GM19023 (cell line): ENCODE results near the gene TAF10.

Experiments
- ATAC-seq: cut with Tn5 transposase; IDR thresholded peaks from one replicate; pipeline ENCODE4 v1.9.1; 2021; ENCODE audit warnings: mild to moderate bottlenecking, moderate library complexity; ENCODE audit not compliant: unreplicated experiment

Gene TAF10

DNA sequence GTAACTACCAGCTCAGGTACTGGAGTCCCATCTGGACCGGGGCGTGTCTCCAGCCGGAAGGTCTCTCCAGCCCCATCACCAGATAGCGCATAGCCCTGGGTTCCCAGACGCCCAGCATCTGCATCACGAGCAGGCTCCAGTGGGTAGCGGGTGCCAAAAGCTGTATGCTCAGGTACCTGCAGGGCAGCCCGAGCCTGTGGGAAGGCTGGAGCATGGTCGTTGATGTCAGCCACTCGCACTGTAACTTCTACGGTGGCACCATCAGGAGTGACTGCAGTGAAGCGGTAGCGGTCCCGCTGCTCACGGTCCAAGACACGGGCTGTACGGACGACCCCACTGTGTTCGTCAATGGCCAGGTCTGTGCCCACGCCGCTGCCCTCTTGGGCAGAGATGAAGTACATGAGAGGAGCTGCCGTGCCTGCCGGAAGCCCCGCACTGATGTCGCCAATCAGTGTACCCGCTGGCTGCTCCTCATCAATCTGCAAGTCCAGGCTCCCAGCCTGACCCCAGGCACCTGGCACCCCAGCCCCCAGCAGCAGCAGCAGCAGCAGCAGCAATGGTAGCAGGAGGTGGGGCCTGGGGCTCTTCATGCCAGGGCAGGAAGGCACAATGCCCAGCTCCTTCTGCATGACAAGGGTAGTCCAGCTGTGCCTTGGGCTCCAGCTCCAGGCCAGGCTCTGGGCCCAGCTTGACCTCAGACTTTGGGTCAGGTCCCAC lies 29.1 kb upstream of the TAF10 start:
- ATAC-seq, result no peak

DNA sequence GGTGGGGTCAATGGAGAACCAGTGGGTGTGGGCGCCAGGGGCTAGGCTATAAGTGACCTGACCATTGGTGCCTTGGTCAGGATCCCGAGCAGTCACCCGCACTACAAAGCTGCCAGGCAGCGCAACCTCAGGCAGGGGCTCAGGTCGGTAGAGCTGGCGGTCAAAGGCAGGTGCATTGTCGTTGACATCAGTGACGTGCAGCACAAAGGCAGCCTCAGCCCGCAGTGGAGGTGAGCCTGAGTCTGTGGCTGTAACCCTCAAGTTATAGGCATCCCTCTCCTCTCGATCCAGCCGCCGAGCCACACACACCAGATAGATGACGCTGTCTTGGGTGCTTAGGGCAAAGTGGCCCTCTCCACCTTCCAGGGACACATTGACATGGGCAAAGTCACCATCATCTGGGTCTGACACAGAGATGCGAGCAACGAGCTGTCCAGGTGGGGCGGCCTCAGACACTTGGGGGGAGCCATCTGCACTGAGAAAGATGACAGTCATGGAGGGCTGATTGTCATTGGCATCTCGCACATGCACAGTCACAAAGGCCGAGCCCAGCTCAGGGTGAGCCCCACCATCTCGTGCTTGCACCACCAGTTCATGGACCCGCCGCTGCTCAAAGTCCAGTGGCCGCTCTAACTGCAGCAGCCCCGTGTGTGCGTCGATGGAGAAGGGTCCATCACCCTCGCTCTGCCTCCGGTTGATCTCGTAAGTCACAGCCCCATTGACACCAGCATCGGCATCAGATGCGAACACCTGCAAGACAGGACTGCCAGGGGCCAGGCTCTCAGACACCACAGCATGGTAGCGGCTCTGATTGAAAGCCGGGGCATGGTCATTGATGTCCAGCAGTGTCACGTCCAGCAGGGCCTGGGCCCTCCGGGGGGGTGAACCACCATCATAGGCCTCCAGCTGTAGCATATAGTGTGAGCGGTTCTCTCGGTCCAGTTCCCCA lies 28.3 kb upstream of the TAF10 start:
- ATAC-seq, result no peak

DNA sequence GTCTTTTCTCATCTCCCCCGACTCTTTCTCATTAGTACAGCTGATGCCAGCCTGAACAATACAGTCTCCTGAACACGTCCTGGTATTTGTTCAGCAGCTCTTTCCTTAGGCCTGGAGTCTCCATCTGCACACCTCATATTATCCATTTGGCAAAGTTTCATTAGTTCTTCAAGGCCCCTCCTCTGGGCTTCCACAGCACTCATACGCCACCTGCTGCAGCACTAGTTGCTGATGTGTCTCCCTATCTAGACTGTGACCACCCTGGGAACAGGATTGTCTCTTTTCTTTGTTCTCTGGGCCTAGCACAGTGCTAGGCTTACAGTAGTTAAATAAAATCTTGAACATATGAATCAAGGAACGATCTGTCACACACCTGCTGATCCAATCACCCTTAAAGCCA lies 26.4 kb upstream of the TAF10 start:
- ATAC-seq, result no peak

DNA sequence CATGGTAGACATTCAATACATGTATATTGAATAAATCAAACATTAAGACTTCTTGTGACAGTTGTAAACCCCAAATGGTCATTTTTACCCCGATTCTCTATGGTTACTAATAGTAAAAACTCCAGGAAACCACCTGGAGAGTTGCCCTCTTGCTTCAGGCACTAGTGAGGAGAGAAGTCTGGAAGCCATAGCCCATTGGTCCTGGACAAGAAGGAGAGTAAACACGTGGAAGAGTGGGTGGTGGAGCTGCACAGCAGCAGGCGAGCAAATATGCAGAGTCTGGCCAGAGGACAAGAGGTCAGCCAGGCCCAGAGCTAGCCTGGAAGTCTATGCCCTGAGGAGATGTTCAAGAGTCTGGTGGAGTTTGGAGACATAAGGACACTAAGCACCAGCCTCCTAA lies 25.9 kb upstream of the TAF10 start:
- no peak for ATAC-seq

DNA sequence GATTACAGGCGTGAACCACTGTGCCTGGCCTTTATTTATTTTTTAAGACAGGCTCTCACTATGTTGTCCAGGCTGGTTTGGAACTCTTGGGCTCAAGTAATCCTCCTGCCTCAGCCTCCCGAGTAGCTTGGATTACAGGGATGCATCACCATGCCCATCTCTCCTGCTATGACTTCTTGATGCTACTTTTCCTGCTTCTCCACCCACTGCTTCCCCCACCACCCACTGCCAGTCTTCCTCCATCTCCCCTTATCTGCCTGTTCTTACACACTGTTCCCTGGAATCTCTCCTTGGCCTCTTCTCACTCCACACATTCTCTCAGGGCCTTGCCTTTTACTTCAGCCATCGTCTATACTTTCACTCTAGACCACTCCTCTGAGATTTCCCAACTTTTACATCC lies 24.5 kb upstream of the TAF10 start:
- no peak for ATAC-seq

DNA sequence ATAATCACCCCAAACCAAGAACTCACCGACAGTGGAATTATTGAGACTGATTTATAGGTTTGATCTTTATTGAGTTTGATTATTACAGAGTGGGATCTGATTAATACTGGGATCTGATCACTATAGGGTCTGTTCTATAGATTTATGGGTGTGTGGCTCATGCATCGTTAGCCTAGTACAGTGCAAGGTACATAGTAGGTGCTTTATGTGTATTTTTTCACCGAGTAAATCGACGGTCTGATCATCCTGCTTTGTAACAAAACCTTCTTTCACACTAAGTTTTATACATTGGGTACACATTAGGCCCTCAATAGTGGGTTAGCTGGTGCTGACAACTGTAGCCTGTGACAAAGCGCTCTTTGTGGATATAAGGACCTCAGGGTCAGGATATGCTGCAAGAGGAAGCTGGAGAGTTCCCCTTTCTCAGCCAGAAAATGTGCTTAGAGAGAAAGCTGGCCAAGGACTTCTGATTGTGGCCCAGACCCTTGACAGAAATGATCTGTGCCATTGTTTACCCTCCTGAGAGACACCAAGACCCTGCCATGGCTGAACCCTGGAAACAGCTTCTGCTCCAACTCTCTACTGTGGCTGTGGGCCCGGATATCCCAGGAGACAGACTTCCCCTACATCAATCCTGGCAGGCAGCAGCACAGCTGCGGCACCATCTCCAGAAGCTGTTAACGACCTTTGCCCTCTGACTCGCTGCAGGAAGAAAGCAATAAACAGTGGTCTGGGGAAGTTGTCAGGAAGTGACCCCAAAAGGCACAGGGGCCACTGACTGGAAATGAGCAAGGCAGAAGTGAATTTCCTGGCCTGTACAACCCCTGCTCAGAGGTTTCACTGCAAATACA lies 23.3 kb upstream of the TAF10 start:
- ATAC-seq, result no peak

DNA sequence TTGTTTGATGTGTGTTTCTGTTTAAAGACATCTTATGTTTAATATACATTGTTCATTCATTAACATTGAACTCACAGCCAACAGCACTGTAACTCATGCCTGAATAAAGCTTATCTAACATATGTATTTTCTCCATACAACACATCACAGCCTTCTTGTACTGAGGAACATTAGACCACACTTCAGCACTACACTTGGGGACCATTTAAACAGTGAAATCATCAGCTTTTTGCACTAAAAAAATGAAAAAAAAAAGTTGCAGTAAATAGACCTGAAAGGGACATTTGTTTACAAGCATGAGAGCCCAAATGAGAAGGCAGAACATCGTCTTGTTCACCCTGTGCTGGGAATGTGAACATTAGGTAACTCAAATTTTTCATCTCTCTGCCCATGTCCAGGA lies 22.5 kb upstream of the TAF10 start:
- ATAC-seq, result no peak

DNA sequence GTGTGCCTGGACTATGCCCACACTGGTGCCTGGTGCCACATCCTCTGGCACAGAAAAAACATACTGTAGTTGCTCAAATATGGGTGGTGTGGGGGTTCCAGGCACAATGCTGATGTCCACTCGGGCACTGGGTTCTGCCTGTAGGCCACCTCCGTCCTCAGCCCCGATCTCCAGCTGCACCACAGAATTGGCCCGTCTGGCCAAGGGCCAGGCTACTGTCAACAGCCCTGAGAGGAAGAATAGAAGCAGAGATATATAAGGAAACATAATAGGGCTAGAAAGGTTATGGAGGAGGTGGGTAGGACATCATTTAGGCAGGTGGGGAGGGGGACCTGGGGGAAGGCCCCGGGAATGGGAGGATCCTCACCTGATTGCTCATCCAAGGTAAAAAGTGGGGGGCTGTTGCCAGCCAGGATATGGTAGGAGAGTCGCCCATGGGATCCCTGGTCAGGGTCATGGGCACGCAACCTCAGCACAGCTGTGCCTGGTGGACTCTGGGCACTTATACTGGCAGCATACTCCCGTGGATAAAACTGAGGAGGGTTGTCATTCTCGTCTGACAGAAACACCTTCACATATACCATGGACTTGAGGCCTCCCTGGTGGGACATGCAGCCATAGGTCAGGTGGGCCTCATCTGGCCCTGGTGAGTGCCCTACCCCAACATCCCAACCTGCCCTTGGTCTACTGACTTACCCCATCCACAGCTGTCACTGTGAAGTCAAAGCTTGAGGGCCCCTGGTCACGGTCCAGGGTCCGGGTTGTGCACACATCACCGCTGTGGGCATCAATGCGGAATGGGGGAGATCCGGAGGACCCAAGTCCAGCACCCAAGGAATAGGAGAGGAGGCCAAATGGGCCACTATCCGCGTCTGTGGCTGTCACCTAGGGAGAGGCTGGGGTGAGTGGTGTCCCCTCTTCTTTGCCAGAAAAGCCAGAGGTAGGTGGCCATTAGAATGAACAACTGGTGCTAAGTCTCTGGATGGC lies 21.7 kb upstream of the TAF10 start:
- no peak for ATAC-seq

DNA sequence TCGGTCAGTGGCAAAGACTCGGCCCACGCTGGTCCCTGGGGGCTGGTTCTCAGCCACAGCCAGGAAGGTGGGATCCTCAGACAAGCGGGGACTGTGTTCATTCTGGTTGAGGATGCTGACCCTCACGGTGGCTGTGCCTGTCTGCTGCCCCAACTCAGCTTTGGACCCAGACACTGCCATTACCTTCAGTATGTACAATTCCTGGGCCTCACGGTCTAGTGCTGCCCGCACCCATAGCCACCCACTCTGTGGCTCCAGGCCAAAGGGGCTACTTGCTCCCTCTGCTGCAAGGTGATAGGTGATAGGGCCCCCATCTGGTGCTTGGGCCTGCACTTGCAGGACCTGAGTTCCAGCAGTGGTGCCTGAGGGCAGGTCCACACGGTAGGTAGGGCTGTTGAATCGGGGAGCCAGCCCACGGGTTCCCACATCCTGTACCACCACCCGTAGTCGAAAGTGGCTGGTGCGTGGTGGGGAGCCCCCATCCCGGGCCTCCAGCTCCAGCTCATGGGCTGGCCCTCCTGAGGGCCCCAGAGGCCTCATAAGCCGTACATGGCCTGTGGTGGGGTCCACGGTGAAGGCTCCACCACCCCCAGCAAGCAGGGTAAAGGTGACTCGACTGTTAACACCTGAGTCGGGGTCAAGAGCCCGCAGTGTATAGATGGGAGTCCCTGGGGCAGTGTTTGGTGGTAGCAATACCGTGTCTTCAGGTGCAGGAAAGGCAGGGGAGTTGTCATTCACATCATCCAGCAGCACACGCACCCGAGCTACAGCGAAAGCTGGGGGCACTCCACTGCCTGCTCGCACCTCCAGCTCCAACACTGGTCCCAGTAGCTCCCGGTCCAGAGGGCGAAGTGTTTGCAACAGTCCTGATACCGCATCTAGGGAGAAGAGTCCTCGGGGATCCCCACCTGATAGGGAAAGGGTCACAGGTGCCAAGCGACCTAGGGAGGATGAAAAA lies 20.4 kb upstream of the TAF10 start:
- ATAC-seq, result no peak

DNA sequence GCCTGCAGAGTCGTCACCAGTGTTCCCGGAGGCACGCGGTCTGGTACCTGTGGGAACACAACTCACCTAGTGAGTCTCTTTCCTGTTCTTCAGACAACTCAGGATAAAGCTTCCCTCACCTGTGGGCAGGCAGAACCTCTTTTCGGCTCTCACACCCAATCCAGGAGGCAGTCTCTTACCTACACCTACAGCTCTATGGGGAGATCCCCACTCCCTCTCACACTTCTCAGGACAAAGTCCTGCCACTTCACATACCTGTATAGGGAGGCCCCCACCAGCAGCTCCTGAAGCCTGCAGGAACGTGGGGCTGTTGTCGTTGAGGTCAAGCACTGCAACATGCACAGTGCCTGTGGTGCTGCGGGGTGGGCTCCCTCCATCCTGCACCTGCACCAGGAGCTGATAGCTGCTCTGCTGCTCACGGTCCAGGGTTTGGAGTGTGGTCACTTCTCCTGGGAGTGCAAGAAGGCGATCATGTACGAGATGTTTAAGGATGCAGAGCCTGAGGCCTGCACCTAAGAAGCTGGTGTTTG lies 19.4 kb upstream of the TAF10 start:
- no peak for ATAC-seq

DNA sequence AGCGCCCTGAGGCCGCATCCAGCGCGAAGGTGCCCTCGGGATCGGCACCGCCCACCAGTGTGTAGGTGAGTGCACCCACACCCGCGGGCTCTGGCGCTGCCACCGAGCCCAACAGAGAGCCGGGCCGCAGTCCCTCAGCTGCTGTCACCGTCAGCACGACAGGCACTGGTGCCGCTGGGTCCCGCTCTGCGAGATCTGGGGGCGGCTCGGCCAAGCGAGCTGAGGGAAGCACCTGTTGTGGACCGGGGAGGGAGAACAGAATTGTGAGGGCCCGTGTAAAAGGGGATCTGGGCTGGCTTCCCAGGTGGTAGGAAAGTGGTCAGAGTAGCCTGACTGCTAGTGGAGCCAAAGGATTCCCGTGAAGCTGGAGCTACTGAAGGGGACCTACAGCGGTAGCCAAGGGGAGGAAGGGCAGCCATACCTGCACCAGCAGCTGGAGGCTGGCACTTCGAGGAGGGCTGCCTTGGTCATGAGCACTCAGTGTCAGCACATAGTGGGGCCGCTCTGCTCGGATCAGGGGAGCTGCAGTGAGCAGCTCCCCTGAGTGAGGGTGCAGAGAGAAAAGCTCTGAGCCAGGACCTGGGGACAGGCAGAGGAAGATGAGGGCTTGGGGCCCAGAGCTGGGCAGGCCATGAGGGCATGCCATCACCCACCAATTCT lies 18.7 kb upstream of the TAF10 start:
- no peak for ATAC-seq

DNA sequence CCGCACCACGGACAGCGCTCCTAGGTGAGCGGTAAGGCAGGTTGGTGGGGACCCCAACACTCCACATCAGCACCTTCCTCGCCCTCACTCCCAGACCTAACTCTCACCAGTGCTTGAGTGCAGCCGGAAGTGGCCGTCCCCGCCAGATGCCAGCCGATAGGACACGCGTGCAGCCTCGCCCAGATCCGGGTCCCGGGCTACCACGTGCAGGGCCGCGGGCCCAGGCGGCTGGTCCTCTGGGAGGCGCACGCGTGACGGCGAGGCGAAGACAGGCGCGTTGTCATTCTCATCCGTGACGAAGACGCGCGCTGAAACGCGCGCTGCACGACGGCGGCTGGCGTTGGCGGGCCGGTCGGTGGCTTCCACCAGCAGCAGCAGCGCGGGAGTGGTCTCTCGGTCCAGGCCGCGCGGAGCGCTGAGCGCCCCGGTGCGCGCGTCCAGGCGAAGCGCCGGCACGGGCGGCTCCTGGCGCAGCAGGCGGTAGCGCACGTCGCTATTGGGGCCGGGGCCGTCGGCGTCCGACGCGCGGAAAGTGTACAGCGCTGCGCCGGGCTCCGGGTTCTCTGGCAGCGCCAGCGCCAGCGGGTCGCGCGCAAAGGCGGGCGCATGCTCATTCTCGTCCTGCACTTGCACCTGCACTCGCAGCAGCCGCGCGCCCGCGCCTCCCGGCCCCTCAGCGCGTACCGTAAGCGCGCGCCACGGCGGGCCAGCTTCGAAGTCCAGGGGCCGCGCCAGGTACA lies 18.0 kb upstream of the TAF10 start:
- no peak for ATAC-seq

DNA sequence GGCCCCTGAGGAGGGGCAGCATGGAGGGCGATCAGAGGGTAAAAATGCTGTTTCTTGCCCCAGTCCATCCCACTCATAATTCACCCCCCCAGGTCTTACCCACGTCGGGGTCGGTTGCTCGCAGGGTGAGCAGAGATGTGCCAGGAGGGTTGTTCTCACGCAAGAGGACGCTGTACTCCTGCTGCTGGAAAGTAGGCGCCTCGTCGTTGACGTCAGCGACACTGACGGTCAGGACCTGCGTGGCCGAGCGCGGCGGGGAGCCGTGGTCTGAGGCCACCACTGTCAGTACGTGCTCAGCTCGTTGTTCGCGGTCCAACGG lies 17.5 kb upstream of the TAF10 start:
- no peak for ATAC-seq

DNA sequence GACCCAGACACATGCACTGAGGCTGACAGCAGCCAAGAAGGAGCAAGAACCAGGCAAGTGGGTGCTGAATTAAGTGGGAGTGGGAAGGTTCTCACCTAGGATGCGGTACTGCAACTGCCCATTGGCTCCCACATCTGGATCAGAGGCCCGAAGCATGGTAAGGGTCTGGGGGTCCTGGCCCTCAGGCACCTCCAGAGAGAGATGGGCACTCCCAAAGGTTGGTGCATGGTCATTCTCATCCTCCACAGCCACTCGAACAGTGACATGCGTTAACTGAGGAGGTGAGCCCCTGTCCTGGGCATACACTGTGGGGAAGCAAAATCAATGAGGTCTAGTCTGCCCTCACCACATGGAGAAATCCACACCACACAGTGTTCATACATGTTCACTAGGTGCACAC lies 16.5 kb upstream of the TAF10 start:
- ATAC-seq, result no peak

DNA sequence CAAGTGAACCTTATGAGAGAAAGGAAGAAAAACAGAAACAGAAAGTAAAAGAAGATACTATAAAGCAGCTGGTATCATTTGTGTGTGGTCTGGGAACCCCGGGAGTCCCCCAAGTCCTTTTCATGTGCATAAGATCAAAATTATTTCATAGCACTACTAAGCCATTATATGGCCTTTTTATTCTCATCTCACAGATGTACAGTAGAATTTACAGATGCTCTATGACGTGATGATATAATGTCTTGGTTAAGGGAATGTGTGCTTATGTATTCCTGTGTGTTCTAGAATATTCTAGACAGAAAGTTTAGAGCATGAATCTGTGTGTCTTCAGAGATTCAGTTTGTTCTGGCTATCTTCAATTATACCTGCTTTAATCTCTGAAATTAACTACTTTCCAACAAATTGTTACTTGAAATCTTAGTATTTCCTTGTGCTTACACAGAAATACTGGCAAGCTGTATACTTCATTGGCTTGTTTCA lies 15.8 kb upstream of the TAF10 start:
- peak; percentile 73 for ATAC-seq

DNA sequence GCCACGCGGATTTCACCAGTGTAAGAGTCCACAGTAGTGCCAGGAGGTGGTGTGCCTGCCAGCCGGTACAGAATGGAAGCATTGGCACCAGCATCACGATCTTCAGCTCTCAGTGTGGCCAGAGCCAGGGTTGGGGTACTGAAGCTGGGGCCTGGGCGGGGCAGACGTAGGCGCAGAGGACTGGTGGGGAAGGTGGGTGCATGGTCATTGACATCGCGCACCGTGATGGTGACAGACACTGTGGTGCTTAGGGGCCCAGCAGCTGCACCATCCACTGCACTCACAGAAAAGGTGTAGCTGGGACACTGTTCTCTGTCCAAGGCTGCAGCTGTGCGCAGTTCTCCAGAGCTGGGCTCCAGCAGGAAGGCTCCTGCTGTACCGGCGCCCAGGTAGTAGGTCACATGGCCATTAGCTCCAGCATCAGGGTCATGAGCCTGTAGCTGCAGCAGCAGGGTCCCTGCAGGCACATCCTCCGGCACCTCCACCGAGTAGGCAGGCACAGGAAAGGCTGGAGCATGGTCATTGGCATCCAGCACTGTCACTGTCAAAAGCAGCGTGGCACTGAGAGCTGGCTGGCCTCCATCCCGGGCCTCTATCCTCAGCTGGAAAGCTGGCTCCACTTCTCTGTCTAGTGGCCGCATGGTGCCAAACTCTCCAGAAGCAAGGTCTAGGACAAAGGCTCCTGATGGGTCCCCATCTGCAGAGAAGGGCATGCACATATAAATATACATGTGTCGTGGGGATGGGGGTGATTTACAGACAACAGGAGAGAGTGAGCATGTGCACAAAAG lies 15.2 kb upstream of the TAF10 start:
- ATAC-seq, result no peak
